ENCODE results near the gene SPPL2B.
"Not testable (repeated sequence)": the region's sequence is repeated elsewhere in the genome, so short reads cannot be mapped to it uniquely, and the experiment has no call there.

Gene SPPL2B

GRCh38 chr19:2338751-2339643 is 10.5 kb downstream of the SPPL2B start:
- no peak for DNase-seq

DNA sequence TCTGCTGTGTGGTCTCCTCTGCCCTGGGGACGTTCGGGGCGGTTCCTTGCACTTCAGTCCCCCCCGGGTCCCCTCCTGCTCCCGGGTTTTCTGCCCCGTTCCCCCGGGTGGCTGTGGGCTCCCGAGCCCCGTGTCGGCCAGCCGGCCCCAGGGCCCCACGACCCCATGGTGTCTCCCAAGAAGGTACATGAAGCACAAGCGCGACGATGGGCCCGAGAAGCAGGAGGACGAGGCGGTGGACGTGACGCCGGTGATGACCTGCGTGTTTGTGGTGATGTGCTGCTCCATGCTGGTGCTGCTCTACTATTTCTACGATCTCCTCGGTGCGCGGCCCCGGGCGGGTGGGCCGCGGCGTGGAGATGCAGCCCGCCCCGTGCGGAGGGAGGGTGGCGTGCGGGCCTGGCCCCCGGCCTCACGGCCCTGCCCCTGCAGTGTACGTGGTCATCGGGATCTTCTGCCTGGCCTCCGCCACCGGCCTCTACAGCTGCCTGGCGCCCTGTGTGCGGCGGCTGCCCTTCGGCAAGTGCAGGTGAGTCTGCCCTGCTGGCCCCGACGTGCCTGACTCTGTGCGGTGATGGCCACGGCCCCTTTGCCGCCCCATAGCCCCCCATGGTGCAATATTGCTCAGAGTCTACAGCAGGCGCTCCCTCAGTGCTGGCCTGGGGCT is 11.3 kb downstream of the SPPL2B start:
- no peak for DNase-seq

DNA sequence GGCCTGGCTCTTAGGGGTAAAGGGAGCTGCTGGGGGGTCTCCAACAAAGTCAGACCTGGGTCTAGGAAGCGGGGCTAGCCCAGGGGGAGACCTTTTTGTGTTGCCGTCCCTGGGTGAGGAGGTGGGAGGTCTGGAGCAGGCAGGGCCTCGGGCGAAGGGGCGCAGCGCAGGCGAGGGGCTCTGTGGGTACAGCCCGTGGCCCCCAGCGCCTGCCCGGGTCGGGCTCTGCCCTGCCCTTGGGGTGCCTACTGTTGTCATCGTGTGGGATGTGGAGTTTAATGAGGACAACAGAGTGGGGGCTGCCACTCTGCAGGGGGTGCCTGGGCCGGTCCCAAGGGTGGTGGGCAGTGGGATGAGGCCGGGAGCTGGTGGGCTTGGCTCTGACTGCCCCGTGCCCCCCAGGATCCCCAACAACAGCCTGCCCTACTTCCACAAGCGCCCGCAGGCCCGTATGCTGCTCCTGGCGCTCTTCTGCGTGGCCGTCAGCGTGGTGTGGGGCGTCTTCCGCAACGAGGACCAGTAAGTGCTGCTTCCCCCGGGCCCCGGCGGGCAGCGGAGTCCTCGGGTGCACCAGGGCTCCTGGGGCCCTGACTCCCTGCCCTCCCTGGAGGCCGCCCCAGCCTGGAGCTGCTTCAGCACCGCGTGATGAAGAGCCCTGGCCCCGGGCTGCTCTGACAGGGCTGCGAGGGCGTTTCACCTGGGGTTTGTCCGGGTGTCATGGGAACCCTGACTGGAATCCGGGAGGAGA is 12.2 kb downstream of the SPPL2B start:
- no peak for DNase-seq

DNA sequence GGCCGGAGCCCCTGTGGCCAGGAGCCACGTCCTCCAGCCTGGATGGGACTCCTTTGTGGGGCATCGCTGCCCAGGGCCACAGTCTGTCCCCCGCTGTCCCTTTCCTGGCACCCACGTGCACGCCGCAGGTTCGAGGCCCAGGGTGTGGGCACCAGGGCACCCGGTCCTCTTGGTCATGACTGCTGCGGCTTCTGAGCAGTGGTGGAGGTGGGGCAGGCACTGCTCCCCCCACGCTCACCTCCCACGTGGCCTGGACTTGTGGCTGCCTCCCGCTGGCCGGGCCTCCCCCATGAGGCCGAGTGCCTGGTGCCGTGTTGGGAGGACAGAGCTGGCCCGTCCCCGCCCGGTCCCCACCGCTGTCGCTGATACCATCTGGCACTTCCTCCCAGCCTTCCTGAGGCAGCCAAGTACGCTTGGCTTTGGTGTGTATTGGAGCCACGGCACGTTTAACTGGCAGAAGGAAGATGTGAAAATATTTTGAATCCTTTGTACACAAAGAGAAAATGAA is 12.8 kb downstream of the SPPL2B start:
- peak; percentile 87 for DNase-seq

GRCh38 chr19:2341982-2342381 is 13.5 kb downstream of the SPPL2B start:
- DNase-seq: no peak

GRCh38 chr19:2342656-2343288 is 14.3 kb downstream of the SPPL2B start:
- DNase-seq: no peak

- no peak for DNase-seq
These were observed 15.0 kb downstream of the SPPL2B start for GRCh38 chr19:2343289-2343982.

DNA sequence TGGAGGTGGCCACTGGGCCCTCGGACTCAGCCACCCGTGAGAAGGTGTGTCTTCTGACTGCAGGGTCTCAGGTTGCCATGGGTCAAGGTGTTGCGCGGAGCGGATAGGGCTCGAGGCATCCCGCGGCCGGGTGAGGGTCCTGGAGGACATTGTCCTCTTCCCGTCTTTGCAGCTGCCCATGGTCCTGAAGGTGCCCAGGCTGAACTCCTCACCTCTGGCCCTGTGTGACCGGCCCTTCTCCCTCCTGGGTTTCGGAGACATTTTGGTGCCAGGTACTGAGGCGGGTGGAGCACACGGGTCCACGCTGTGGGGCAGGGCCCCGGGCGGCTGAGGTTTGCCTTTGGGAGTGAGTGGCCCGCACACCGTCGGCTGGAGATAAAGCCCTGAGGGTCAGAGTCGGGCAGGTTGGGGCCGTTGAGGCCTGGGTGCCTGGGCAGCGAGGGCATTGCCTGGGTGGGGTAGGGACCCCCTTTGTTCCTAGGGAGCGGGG is 15.9 kb downstream of the SPPL2B start:
- DNase-seq: no peak

DNA sequence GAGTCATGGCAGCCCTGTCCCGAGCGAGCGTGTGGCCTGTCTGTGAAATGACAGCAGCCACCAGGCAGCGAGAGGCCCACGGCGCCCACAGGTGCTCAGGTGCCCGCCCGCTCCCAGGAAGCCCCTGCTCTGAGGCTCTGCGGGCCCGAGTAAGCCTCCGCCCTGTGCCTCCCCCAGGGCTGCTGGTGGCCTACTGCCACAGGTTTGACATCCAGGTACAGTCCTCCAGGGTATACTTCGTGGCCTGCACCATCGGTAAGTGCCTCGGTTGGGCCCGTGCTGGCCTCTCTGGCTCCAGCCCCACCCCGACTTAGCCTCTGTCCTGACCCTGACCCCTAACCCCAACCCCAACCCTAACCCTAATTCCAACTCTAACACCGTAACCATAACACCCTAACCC is 16.6 kb downstream of the SPPL2B start:
- no peak for DNase-seq

DNA sequence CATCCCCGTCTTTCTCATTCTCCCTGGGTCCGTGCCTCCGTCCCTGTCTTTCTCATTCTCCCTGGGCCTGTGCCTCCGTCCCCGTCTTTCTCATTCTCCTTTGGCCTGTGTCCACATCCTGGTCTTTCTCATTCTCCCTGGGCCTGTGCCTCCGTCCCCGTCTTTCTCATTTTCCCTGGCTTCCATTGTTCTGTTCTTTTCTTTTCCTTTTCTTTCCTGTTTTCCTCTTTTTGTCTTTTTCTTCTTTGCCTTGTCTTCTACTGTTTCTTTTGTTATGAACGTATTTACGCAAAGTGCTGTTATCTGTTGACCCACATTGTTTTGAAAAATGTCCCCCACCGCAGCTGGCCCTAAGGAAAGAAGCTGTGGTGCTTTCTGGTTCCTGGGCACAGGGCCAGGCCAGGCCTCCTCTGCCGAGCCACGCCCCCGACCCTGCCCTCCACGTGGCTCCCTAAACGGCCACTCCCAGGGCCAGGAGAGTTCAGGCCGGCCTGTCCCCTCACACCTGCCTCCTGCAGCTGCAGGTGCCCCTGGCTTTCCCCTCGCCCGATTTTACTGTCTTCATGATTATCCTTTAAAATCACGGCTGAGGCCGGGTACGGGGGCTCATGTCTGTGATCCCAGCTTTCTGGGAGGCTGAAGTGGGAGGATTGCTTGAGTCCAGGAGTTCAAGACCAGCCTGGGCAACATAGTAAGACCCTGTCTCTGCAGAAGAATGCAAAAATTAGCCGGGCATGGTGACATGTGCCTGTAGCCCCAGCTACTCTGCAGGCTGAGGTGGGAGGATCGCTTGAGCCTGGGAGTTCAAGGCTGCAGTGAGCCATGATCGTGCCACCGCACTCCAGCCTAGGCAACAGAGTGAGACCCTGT is 17.5 kb downstream of the SPPL2B start:
- DNase-seq: peak; percentile 96

DNA sequence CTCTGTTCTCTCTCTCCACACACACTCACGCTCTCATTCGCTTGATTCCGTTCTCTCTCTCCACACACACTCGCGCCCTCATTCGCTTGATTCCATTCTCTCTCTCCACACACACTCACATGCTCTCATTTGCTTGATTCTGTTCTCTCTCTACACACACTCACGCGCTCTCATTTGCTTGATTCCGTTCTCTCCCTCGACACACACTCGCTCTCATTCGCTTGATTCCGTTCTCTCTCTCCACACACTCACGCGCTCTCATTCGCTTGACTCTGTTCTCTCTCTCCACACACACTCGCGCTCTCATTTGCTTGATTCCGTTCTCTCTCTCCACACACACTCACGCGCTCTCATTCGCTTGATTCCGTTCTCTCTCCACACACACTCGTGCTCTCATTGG is 21.3 kb downstream of the SPPL2B start:
- DNase-seq: not testable (repeated sequence)

GRCh38 chr19:2350656-2351055 is 22.2 kb downstream of the SPPL2B start:
- DNase-seq: no peak

DNA sequence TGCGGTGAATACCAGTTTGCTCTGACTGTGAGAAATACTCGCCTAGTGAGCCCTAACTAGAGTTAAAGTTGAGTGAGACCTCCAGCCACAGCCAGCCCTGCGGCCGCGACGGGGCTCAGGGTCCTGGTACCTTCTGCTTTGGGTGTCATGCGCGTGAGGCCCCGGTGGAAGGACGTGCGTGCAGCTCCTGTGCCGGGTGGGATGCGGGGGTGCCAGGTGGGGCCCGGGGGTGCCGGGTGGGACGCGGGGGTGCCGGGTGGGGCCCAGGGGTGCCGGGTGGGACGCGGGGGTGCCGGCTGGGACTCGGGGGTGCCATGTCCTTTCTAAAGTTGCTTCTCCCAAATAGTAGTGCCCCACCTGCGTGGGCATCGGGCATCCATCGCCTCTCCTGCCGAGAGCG is 23.1 kb downstream of the SPPL2B start:
- no peak for DNase-seq

- DNase-seq: no peak
These were observed 23.6 kb downstream of the SPPL2B start for GRCh38 chr19:2352121-2352520.

- no peak for DNase-seq
These were observed 24.8 kb downstream of the SPPL2B start for GRCh38 chr19:2353159-2353886.

- DNase-seq: no peak
These were observed 25.6 kb downstream of the SPPL2B start for GRCh38 chr19:2353887-2354592.

DNA sequence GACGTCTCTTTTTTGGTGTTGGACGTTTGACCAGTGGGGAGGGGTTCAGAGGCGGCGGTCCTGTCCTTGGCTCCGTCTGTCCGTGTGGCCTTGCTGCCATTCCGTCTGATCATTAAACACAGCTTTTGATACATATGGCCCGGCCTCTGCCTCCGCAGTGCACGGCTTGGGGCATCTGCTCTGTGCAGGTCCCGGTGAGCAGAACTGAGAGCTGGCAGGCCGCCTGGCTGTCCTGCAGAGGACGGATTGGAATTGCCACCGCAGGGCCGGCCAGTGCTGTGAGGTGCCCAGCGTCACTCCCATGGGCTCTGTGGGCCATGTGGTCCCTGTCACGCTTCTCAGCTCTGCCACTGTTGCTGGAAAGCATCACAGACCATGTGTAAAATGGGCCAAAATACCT is 26.2 kb downstream of the SPPL2B start:
- DNase-seq: no peak

GRCh38 chr19:2355168-2356035 is 26.9 kb downstream of the SPPL2B start:
- DNase-seq: peak; percentile 67

All from hematopoietic multipotent progenitor cell treated with erythropoietin and hydrocortisone succinate and interleukin-3 and kit ligand, for 4 days (in vitro differentiated cells).